A549 (cell line): ENCODE measurements around the gene RELL2.

Experiments used
- REST ChIP-seq: fragments of 200-600 bp; sonication (generic); IDR thresholded peaks from 2 replicates; pipeline ENCODE4 v1.6.1; 2016; ENCODE audit warnings: antibody characterized with exemption, mild to moderate bottlenecking, moderate library complexity
- RFX5 ChIP-seq: fragments of 450-650 bp; IDR thresholded peaks from 2 replicates; pipeline ENCODE4 v1.7.1; 2014; ENCODE audit warnings: antibody characterized with exemption, mild to moderate bottlenecking, moderate library complexity
- SMC3 ChIP-seq: fragments of >200 bp; sonication (Bioruptor Twin); formaldehyde crosslinking; IDR thresholded peaks from 3 replicates; pipeline ENCODE4 v1.6.1; 2018; ENCODE audit warnings: inconsistent platforms
- TF ChIP-seq, protein P1 (sequence below): fragments of >200 bp; sonication (Bioruptor Twin); formaldehyde crosslinking; IDR thresholded peaks from 3 replicates; pipeline ENCODE4 v1.5.1; 2016

- TF ChIP-seq, protein P1, sequence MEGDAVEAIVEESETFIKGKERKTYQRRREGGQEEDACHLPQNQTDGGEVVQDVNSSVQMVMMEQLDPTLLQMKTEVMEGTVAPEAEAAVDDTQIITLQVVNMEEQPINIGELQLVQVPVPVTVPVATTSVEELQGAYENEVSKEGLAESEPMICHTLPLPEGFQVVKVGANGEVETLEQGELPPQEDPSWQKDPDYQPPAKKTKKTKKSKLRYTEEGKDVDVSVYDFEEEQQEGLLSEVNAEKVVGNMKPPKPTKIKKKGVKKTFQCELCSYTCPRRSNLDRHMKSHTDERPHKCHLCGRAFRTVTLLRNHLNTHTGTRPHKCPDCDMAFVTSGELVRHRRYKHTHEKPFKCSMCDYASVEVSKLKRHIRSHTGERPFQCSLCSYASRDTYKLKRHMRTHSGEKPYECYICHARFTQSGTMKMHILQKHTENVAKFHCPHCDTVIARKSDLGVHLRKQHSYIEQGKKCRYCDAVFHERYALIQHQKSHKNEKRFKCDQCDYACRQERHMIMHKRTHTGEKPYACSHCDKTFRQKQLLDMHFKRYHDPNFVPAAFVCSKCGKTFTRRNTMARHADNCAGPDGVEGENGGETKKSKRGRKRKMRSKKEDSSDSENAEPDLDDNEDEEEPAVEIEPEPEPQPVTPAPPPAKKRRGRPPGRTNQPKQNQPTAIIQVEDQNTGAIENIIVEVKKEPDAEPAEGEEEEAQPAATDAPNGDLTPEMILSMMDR: no peak
- no peak for TF ChIP-seq RFX5
- no peak for TF ChIP-seq REST
- TF ChIP-seq SMC3: no peak
These were observed 20.6 kb upstream of the RELL2 start for GRCh38 chr5:141615991-141616720.
